Measurements from ENCODE around the gene FCN2. TPM values are rescaled to one million over a fixed set of nuclear protein-coding genes. Genes with fewer than 3 reads are reported as not detected.

Gene FCN2
- total and polyA plus RNA-seq, 2 of the 13 experiments (the other 11 are each of a cell fraction or from before 2014, with no cell fraction given) = not detected

GRCh38 chr9:134863306-134863902 lies 17.2 kb upstream of the FCN2 start (continued):
- TF ChIP-seq ZNF782 (CRISPR knock-in tag; IDR thresholded peaks at IDR 0.05; ENCODE audit: borderline replicate concordance) (no peak), GPN1 (CRISPR knock-in tag; IDR thresholded peaks at IDR 0.05; ENCODE audit: borderline replicate concordance) (no peak), CC2D1A (CRISPR knock-in tag; IDR thresholded peaks at IDR 0.05) (no peak), NR1H2 (CRISPR knock-in tag; IDR thresholded peaks at IDR 0.05; ENCODE audit: borderline replicate concordance, low read depth) (no peak), ZNF746 (CRISPR knock-in tag; IDR thresholded peaks at IDR 0.05) (no peak), SRSF9 (IDR thresholded peaks at IDR 0.05; ENCODE audit: borderline replicate concordance, insufficient read depth, low read depth, low read length, poor library complexity, severe bottlenecking) (no peak)

DNA sequence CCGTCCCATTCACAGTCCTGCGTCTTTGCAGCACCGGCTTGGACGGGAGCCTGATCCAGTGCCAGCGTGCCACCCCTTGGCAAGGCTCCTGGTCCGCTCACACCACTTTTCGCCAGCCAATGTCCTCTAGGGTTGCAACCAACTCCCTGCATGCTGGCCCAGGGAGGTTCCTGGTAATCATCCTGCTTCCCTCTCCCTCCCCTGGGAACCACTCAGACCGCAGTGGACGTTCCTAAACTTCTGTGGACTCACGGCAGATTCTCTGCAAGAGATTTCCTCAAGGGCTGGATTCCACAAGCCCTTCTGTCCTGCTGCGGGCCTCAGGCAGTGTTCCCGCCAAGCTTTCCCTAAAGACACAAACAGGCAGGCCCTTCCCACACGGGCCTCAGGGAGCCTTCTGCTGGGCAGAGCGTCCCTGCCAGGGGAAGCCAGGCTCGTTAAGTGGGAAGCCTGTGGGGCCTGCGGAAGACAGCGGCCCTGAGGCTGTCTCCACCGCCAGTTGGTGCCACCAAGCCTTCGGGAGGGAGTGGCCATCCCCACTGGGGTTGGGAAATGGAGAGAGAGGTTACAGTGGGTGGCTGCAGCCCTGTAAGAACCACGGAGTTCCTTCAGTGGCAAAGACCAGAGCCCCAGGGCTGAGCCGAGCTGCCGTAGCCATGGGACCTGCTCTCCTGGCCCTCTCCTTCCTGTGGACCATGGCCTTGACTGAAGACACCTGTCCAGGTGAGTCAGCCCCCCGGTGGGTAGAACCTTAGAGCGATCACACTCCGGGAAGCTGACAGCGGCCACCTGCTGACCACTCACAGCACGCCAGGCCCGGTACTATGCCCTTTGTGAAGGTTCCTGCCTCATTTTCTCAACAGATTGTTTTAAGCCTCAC lies 16.4 kb upstream of the FCN2 start:
- ATAC-seq = no peak
- no TSS peak for BruUV-seq (replicated peaks)
- intact Hi-C loops (cut with micrococcal nuclease; ENCODE audit: unreplicated experiment) = no loop called here
- no peak for TF ChIP-seq RCOR2 (CRISPR knock-in tag; IDR thresholded peaks at IDR 0.05)
- TF ChIP-seq ZNF550 (CRISPR knock-in tag; IDR thresholded peaks at IDR 0.05; ENCODE audit: borderline replicate concordance) = no peak
- TF ChIP-seq FOXM1 (CRISPR knock-in tag; IDR thresholded peaks at IDR 0.05) = no peak
- no peak for TF ChIP-seq HIVEP1 (CRISPR knock-in tag; IDR thresholded peaks at IDR 0.05)
- TF ChIP-seq ZFP36 (IDR thresholded peaks at IDR 0.05; ENCODE audit: borderline replicate concordance, low read depth, low read length, partially characterized antibody) = no peak
- TF ChIP-seq, protein P1, sequence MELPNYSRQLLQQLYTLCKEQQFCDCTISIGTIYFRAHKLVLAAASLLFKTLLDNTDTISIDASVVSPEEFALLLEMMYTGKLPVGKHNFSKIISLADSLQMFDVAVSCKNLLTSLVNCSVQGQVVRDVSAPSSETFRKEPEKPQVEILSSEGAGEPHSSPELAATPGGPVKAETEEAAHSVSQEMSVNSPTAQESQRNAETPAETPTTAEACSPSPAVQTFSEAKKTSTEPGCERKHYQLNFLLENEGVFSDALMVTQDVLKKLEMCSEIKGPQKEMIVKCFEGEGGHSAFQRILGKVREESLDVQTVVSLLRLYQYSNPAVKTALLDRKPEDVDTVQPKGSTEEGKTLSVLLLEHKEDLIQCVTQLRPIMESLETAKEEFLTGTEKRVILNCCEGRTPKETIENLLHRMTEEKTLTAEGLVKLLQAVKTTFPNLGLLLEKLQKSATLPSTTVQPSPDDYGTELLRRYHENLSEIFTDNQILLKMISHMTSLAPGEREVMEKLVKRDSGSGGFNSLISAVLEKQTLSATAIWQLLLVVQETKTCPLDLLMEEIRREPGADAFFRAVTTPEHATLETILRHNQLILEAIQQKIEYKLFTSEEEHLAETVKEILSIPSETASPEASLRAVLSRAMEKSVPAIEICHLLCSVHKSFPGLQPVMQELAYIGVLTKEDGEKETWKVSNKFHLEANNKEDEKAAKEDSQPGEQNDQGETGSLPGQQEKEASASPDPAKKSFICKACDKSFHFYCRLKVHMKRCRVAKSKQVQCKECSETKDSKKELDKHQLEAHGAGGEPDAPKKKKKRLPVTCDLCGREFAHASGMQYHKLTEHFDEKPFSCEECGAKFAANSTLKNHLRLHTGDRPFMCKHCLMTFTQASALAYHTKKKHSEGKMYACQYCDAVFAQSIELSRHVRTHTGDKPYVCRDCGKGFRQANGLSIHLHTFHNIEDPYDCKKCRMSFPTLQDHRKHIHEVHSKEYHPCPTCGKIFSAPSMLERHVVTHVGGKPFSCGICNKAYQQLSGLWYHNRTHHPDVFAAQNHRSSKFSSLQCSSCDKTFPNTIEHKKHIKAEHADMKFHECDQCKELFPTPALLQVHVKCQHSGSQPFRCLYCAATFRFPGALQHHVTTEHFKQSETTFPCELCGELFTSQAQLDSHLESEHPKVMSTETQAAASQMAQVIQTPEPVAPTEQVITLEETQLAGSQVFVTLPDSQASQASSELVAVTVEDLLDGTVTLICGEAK (IDR thresholded peaks at IDR 0.05) = no peak
- TF ChIP-seq, protein P1 (CRISPR knock-in tag; IDR thresholded peaks at IDR 0.05) = no peak
- no peak for TF ChIP-seq CHD2 (IDR thresholded peaks at IDR 0.05; ENCODE audit: low read depth, low read length)

More for the DNA sequence above, 16.4 kb upstream of the FCN2 start:
- in situ Hi-C loops (cut with HindIII; ENCODE audit: extremely low pct_ligation_motif_present, low pct_unique_long_range_greater_than_20kb) = no loop called here
- Histone ChIP-seq H4K20me1 (ENCODE audit: insufficient read depth, low read length) (no peaks in the 10 kb centered on the region; the same call in 1 of the 2 replicates), H3K79me2 (ENCODE audit: insufficient read depth, low read length) (no peaks in the 10 kb centered on the region), H3K27ac (ENCODE audit: extremely low read length, insufficient read depth, low read length) (no peak overlapping the region), H3K4me1 (ENCODE audit: insufficient read depth, low read length) (no peaks in the 10 kb centered on the region), H3K36me3 (replicated peaks in 1 of 2; ENCODE audit: control insufficient read depth in 1 of 2, insufficient read depth in 2 of 2, low read length in 2 of 2) (no peaks in the 10 kb centered on the region), H3K9ac (ENCODE audit: insufficient read depth, low read depth, low read length) (no peak overlapping the region), H3K27me3 (ENCODE audit: control insufficient read depth in 1 of 2, insufficient read depth in 2 of 2, low read length in 2 of 2) (peaks cover 2 to 23% of the 10 kb centered on the region in 2 experiments; a peak in 3 of 5 replicates), H3K4me3 (replicated peaks in 1 of 3; ENCODE audit: insufficient read depth in 1 of 3, low read depth in 2 of 3, low read length in 3 of 3) (no peak overlapping the region), H3K4me2 (ENCODE audit: low read depth, low read length) (no peak overlapping the region), H2AFZ (ENCODE audit: low read length) (no peak overlapping the region), H3K9me3 (ENCODE audit: low read length) (no peaks in the 10 kb centered on the region)
- DNase-seq (ENCODE audit: low spot score) (no peak), FAIRE-seq (no peak)
- ChIA-PET CTCF (ENCODE audit: low intra/inter-chr PET ratio, low total read pairs) (no interaction called here), POLR2A (no interaction called here)
- WGBS (ENCODE audit: low lambda C conversion rate) = 53% methylated on average over 6 of the region's 28 CpGs

Data from HepG2 (cell line).